Subcutaneous abdominal adipose tissue (tissue), 5 donors: ENCODE measurements around the gene EXOC3L4.

Experiments used
- H3K27ac ChIP-seq: one replicate; pipeline ENCODE4 v1.7.0; 2013; ENCODE audit warnings: low read depth, mild to moderate bottlenecking, inconsistent platforms, low read length, moderate library complexity
- H3K27me3 ChIP-seq, 5 donors: one replicate each; pipeline ENCODE4 v1.7.0; 2013; ENCODE audit warnings: low read length in 5 of 5, inconsistent platforms in 1 of 5; ENCODE audit not compliant: control insufficient read depth in 5 of 5, insufficient read depth in 4 of 5
- H3K36me3 ChIP-seq, 5 donors: one replicate each; pipeline ENCODE4 v1.7.0; 2013; ENCODE audit warnings: low read length in 5 of 5; ENCODE audit not compliant: control insufficient read depth in 5 of 5, insufficient read depth in 5 of 5
- H3K4me1 ChIP-seq, 5 donors: one replicate each; pipeline ENCODE4 v1.7.0; 2013; ENCODE audit warnings: low read length in 5 of 5, mild to moderate bottlenecking in 3 of 5, moderate library complexity in 1 of 5; ENCODE audit not compliant: control insufficient read depth in 5 of 5, insufficient read depth in 5 of 5
- H3K4me3 ChIP-seq, 5 donors: one replicate each; pipeline ENCODE4 v1.7.0; 2013; ENCODE audit warnings: low read length in 5 of 5, low read depth in 1 of 5
- H3K9ac ChIP-seq, 5 donors: one replicate each; pipeline ENCODE4 v1.7.0; 2013; ENCODE audit warnings: low read length in 5 of 5, mild to moderate bottlenecking in 4 of 5, moderate library complexity in 3 of 5
- H3K9me3 ChIP-seq, 5 donors: one replicate each; pipeline ENCODE4 v1.7.0; 2013; ENCODE audit warnings: low read length in 5 of 5; ENCODE audit not compliant: control insufficient read depth in 5 of 5
- donor health status: healthy.
- donor health status: healthy.
- donor health status: healthy.
- donor health status: healthy.
- donor health status: healthy.

Gene EXOC3L4

GRCh38 chr14:103070263-103070885, 24.2 kb upstream of the EXOC3L4 start:
- H3K27ac ChIP-seq, result no peak overlapping the region

GRCh38 chr14:103070971-103071542, 23.5 kb upstream of the EXOC3L4 start:
- H3K4me3 ChIP-seq, result peak overlapping the region in 1 of 5 donors; percentile 17
- H3K27me3 ChIP-seq, result no peaks in the 10 kb centered on the region
- peak overlapping the region in 1 of 5 donors; percentile 19 for H3K9ac ChIP-seq
- H3K9me3 ChIP-seq, result no peaks in the 10 kb centered on the region
- peak overlapping the region; percentile 60 for H3K27ac ChIP-seq
- peaks cover 12 to 71% (median 53%) of the 10 kb centered on the region in 5 donors for H3K4me1 ChIP-seq
- no peaks in the 10 kb centered on the region for H3K36me3 ChIP-seq

More at GRCh38 chr14:103070263-103070885, 24.2 kb upstream of the EXOC3L4 start:
- no peak overlapping the region for H3K9ac ChIP-seq
- peaks cover 14 to 76% (median 50%) of the 10 kb centered on the region in 5 donors for H3K4me1 ChIP-seq
- H3K9me3 ChIP-seq, result no peaks in the 10 kb centered on the region
- H3K27me3 ChIP-seq, result no peaks in the 10 kb centered on the region
- H3K4me3 ChIP-seq, result no peak overlapping the region
- H3K36me3 ChIP-seq, result no peaks in the 10 kb centered on the region

DNA sequence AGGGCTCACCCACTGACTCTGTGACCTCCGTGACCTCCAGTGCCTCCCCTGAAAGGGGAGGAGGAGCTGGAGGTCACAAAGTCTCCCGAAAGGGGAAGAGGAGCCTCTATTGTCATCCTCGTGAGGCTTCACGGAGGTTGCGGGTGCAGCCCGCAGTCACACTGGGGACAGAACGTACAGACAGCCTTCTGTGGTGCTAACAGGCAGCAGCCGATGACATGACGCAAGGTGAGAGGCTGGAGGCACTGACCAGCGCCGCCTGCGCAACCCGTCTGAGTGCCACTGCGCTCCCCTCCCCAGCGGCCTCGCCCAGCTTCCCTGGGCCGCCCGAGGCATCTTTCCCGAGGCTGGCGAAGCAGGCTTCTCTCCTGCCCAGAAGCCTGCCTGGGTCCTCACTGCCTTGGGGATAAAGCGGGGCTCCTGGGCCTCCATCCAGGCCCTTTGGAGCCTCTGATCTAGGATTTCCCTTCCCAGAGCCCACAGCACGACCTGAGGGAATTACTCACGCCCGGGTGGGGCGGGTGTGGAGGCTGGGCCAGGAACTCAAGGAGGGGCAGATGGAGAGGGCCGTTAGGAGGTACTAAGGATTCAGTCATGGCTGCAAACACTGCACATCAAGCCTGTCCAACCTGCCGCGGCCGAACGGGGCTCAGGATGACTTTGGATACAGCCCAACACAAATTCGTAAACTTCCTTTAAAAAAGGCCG, 22.8 kb upstream of the EXOC3L4 start:
- Histone ChIP-seq H3K4me1 (peaks cover 12 to 65% (median 53%) of the 10 kb centered on the region in 5 donors), H3K27ac (peak overlapping the region; percentile 60)

DNA sequence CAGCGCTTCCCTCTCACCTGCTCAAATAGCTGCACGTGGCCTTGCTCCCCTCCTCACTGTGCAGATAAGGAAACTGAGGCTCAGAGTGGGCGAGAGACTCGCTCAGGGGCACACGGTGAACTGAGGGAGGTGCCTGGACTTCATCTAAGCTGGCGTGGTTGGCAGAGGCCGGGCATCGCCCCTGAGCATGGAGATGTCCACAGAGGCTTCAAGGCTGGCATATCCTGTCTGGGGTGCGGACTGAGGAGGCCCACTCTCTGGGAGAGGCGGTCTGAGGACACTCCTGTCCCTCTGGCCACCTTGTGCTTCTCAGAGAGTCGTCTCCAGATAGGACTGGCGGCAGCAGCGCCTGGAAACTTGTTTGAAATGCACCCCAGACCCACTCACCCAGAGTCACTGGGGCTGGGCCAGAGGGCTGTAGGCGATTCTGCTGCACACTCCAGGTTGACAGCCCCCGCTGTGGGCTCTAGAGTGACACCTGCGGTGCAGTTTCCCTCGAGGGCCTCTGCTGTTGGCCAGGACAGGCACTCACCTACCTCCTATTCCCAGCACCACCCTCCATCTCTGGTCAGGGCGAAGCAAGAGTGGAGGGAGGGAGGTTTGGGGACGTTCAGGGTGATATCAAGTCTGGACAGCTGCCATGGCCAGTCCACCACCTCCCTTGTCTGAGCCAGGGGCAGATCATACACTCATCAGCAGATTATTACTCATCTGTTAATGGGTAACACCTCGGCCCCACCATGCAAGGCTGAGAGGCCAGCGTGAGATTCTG, 21.7 kb upstream of the EXOC3L4 start:
- Histone ChIP-seq H3K4me3 (no peak overlapping the region), H3K9me3 (no peaks in the 10 kb centered on the region), H3K36me3 (no peaks in the 10 kb centered on the region), H3K27me3 (no peaks in the 10 kb centered on the region), H3K27ac (peak overlapping the region; percentile 23), H3K4me1 (peaks cover 12 to 54% (median 47%) of the 10 kb centered on the region in 5 donors), H3K9ac (no peak overlapping the region)

More for the DNA sequence above, 22.8 kb upstream of the EXOC3L4 start:
- no peak overlapping the region for H3K9ac ChIP-seq
- H3K27me3 ChIP-seq, result no peaks in the 10 kb centered on the region
- H3K9me3 ChIP-seq, result no peaks in the 10 kb centered on the region
- no peaks in the 10 kb centered on the region for H3K36me3 ChIP-seq
- H3K4me3 ChIP-seq, result peak overlapping the region in 1 of 5 donors; percentile 17

DNA sequence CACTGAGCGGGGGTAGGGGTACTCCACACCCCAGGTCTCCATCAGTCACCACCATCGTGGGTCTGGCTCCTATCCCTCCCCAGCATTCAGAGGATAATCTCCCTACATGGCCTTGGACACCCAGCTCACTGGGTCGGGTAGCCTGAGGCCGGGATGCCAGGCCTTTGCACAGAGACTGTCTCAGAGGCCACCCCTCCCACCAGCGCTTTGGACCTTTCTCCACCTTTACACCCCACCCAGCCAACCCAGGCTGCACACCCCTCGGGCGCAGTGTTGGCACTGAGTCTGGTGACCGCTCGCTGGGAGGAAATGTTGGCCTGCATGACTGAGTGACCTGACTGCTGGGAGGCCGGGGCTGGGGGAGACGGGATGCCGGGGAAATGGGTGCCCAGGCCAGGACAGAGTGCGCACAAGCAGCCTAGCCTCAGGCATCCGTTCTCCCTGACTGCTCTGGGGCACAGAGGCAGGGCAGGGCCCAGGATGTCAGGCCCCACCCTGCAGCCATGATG, 21.1 kb upstream of the EXOC3L4 start:
- no peak overlapping the region for H3K4me3 ChIP-seq
- H3K9ac ChIP-seq, result no peak overlapping the region
- H3K4me1 ChIP-seq, result peaks cover 12 to 54% (median 43%) of the 10 kb centered on the region in 5 donors
- H3K27ac ChIP-seq, result peak overlapping the region; percentile 90
- H3K27me3 ChIP-seq, result no peaks in the 10 kb centered on the region
- no peaks in the 10 kb centered on the region for H3K36me3 ChIP-seq
- no peaks in the 10 kb centered on the region for H3K9me3 ChIP-seq

DNA sequence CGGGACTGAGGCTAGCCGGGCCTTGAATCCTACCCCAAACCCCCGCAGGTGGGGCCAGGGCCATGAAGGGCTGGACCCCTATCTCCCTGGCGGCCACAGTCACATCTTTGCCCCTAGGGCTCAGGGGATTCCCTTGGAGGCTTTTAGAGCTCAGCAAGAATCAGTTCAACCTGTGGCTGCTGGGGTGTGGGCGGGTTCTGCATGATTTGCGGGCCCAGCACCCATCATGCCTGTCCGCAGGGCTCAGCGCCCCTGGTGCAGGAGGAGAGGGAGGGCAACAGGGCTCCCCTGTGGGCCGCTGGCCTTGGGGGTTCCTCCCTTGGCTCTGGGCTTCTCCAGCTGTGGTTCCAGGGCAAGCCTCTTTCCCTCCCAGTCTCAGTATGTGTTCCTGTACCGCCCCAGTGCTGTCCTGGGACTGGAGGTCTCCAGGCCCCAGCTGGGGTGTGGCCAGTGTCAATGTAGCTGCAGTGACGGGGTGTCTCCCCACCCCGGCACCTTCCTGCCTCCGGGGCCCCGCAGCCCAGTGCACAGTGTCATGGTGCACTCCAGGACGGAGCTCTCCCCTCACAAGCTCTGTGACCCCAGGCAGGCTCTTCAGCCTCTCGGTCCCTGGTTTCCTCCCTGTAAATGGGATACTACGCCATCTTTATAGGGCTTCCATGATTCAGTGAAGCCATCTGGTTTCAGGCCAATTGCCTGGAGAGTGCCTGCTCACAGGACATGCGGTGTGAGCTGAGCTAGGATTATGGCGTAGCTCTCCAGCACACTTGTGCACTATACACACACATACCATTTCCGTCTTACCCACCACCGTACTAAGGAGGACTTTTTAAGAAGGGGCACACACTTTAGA, 20.4 kb upstream of the EXOC3L4 start:
- H3K9me3 ChIP-seq, result no peaks in the 10 kb centered on the region
- peak overlapping the region in 2 of 5 donors; percentile 14 to 67 for H3K4me3 ChIP-seq
- H3K27ac ChIP-seq, result peak overlapping the region; percentile 90
- no peaks in the 10 kb centered on the region for H3K27me3 ChIP-seq
- peak overlapping the region in 2 of 5 donors; percentile 35 to 56 for H3K9ac ChIP-seq
- H3K36me3 ChIP-seq, result no peaks in the 10 kb centered on the region
- peaks cover 12 to 51% (median 41%) of the 10 kb centered on the region in 5 donors for H3K4me1 ChIP-seq

DNA sequence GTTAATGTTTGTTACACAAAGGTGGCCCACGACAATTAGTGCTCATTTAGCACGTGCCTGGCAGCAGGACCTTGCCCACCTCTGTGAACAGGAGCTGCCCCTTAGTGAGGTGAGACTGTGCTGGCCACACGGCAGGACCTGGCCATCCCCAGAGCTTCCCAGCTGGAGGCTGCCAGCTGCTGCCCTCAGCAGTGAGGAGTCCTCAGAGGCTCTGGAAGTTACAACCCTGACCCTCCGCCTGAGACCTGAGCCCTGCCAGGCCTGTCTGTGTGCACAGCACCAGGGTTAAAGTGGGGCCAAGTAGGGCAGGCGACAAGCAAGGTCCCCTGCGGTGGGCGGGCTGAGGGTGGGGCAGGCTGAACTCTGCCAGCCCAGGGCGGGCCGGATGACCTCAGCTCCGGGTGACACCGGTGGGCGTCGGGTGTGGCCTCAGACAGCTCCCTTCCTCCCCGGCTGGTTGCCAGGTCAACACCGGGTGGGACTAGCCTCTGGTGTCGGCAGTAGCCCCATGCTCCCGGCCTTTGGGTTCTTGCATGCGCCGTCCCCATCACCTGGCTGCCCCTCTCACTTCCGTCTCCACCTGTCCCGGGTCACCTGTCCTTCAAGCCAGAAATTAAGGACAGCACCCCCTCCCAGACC, 19.7 kb upstream of the EXOC3L4 start:
- H3K9ac ChIP-seq, result peak overlapping the region; percentile 35 to 80 (median 65)
- H3K36me3 ChIP-seq, result no peaks in the 10 kb centered on the region
- no peaks in the 10 kb centered on the region for H3K27me3 ChIP-seq
- H3K4me1 ChIP-seq, result peaks cover 12 to 51% (median 41%) of the 10 kb centered on the region in 5 donors
- peak overlapping the region; percentile 90 for H3K27ac ChIP-seq
- H3K4me3 ChIP-seq, result peak overlapping the region in 4 of 5 donors; percentile 42 to 70 (median 60)
- H3K9me3 ChIP-seq, result no peaks in the 10 kb centered on the region

- no peak overlapping the region for H3K27ac ChIP-seq
- H3K9me3 ChIP-seq, result no peaks in the 10 kb centered on the region
- no peaks in the 10 kb centered on the region for H3K36me3 ChIP-seq
- peaks cover 4 to 28% (median 22%) of the 10 kb centered on the region in 5 donors for H3K4me1 ChIP-seq
- no peak overlapping the region for H3K4me3 ChIP-seq
- H3K27me3 ChIP-seq, result peaks cover 0 to 6% (median 4%) of the 10 kb centered on the region in 5 donors
- no peak overlapping the region for H3K9ac ChIP-seq
Measured at GRCh38 chr14:103078420-103078749, 16.1 kb upstream of the EXOC3L4 start.
